ENCODE measurements around the gene GP1BB. TPM values are rescaled to one million over a fixed set of nuclear protein-coding genes. Genes with fewer than 3 reads are reported as not detected.

The GP1BB gene
- total and polyA plus RNA-seq, 11 donors: 1.4 to 52.2 (median 10.7) TPM; not detected in 3

DNA sequence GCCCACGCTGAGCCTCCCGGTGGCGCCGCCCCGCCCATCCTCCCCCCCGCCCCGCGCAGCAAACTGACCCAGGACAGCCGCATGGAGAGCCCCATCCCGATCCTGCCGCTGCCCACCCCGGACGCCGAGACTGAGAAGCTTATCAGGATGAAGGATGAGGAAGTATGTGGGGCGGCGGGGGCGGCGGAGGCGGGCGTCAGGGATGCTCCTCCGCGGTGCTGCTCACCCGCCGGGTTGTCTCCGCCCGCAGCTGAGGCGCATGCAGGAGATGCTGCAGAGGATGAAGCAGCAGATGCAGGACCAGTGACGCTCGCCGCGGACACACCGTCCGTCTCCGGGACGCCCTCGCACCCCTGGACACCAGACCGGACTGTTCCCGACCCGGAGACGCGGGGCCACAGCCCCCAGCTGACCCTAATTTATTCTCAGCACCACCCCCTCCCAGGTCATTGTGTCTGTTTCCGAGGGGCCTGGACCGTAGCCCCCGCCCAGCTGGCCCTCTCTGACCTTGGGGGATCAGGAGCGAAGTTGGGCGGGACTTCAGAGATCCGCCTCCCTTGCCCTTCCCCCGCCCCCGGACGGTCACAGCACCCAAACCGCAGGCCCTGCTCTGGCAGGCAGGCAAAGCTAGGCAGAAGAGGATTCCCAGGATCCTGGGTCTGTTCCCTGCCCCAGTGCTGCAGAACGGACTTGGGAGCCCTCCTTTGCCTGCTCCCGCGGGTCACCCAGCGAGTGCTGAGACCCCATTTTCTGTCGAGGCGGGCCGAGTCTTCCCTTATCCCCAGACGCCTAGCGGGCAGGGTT is 959 bp upstream of the GP1BB start:
- DNase-seq (peak in 3 of 5 donors; percentile 62 to 76 (median 64)), ATAC-seq (peak in 2 of 4 donors; percentile 1 to 47)
- intact Hi-C loops (cut with DNase I): no loop called here
- Histone ChIP-seq H3K4me1 (peaks cover 0 to 69% (median 38%) of the 10 kb centered on the region in 12 donors), H3K36me3 (peaks cover 0 to 29% (median 14%) of the 10 kb centered on the region in 9 donors), H3K4me3 (peak overlapping the region in 1 of 12 donors; percentile 38), H3K9me3 (no peaks in the 10 kb centered on the region), H3K27me3 (peaks cover 0 to 53% (median 10%) of the 10 kb centered on the region in 9 donors), H3K27ac (peak overlapping the region in 11 of 12 donors; percentile 43 to 99 (median 80))
- TF ChIP-seq POLR2A (IDR thresholded peaks at IDR 0.05): no peak
- TF ChIP-seq, protein P1, sequence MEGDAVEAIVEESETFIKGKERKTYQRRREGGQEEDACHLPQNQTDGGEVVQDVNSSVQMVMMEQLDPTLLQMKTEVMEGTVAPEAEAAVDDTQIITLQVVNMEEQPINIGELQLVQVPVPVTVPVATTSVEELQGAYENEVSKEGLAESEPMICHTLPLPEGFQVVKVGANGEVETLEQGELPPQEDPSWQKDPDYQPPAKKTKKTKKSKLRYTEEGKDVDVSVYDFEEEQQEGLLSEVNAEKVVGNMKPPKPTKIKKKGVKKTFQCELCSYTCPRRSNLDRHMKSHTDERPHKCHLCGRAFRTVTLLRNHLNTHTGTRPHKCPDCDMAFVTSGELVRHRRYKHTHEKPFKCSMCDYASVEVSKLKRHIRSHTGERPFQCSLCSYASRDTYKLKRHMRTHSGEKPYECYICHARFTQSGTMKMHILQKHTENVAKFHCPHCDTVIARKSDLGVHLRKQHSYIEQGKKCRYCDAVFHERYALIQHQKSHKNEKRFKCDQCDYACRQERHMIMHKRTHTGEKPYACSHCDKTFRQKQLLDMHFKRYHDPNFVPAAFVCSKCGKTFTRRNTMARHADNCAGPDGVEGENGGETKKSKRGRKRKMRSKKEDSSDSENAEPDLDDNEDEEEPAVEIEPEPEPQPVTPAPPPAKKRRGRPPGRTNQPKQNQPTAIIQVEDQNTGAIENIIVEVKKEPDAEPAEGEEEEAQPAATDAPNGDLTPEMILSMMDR (IDR thresholded peaks at IDR 0.05): no peak
- WGBS, 4 donors: 44 to 55% (median 50%) methylated on average over 53 to 60 of the region's 60 CpGs

- DNase-seq (no peak), ATAC-seq (peak; percentile 1 to 7 (median 2))
- H3K36me3 ChIP-seq: peaks cover 0 to 29% (median 14%) of the 10 kb centered on the region in 9 donors
- H3K9me3 ChIP-seq: no peaks in the 10 kb centered on the region
- peaks cover 0 to 64% (median 36%) of the 10 kb centered on the region in 12 donors for H3K4me1 ChIP-seq
- H3K27ac ChIP-seq: peak overlapping the region in 11 of 12 donors; percentile 43 to 99 (median 80)
- intact Hi-C loops (cut with DNase I): no loop called here
- WGBS, 4 donors: 23 to 57% (median 33%) methylated on average over 6 to 15 of the region's 15 CpGs
- no peak for TF ChIP-seq POLR2A (IDR thresholded peaks at IDR 0.05)
- TF ChIP-seq, protein P1 (IDR thresholded peaks at IDR 0.05): no peak
- H3K27me3 ChIP-seq: peaks cover 0 to 53% (median 10%) of the 10 kb centered on the region in 9 donors
- peak overlapping the region in 5 of 12 donors; percentile 38 to 48 (median 41) for H3K4me3 ChIP-seq
These were observed 432 bp upstream of the GP1BB start for GRCh38 chr22:19722982-19723231.

GRCh38 chr22:19723983-19724827 is 866 bp downstream of the GP1BB start:
- H3K4me1 ChIP-seq: peaks cover 0 to 54% (median 31%) of the 10 kb centered on the region in 12 donors
- no peaks in the 10 kb centered on the region for H3K9me3 ChIP-seq
- peaks cover 0 to 43% (median 8%) of the 10 kb centered on the region in 9 donors for H3K27me3 ChIP-seq
- ATAC-seq (peak in 2 of 4 donors; percentile 3 to 15), DNase-seq (peak in 1 of 5 donors; percentile 55)
- intact Hi-C loops (cut with DNase I): no loop called here
- peak overlapping the region in 10 of 12 donors; percentile 49 to 99 (median 80) for H3K27ac ChIP-seq
- peak overlapping the region; percentile 8 to 49 (median 38) for H3K4me3 ChIP-seq
- 19 to 45% (median 33%) methylated on average over 32 to 89 of the region's 89 CpGs for WGBS, 4 donors
- H3K36me3 ChIP-seq: peaks cover 0 to 29% (median 14%) of the 10 kb centered on the region in 9 donors
- TF ChIP-seq POLR2A (IDR thresholded peaks at IDR 0.05): no peak
- TF ChIP-seq, protein P1 (IDR thresholded peaks at IDR 0.05): peak in 3 of 12 donors; percentile 21 to 32 (median 26)
